H1 (cell line): ENCODE measurements around the gene CHRDL2. TPM values are rescaled to one million over a fixed set of nuclear protein-coding genes. Genes with fewer than 3 reads are reported as not detected.
A peak's percentile ranks its signal among the peaks of the same experiment; 100 is the strongest.

Experiments
- CTCF ChIA-PET: fragments of 300-600 bp; sonication (Branson Sonifier 250); formaldehyde crosslinking; loops from one replicate; lab custom pipeline; 2021; ENCODE audit not compliant: partially characterized antibody; lab: Charles Lee
- POLR2A ChIA-PET: fragments of 300-600 bp; sonication (Branson Sonifier 250); formaldehyde crosslinking; loops from one replicate; lab custom pipeline; 2021; ENCODE audit warnings: inconsistent platforms; ENCODE audit not compliant: partially characterized antibody; lab: Charles Lee
- DNase-seq, 2 experiments: peaks; one replicate each; pipeline versions ENCODE4 v3.0.0 to v3.0.0-alpha.2; 2010 to 2022; ENCODE audit warnings: low spot score in 2 of 2, low read depth in 1 of 2, mixed read lengths in 1 of 2
- FAIRE-seq: peaks from 2 replicates; lab custom pipeline; 2011; peaks lifted over from hg19 to GRCh38; lab: Jason Lieb, UNC
- H2AFZ ChIP-seq: 2 replicates; pipeline ENCODE4 v1.8.1; 2012; ENCODE audit warnings: low read length, inconsistent platforms
- H2AK5ac ChIP-seq: 2 replicates; pipeline ENCODE4 v1.6.1; 2013; ENCODE audit warnings: low read depth, low read length
- H2BK120ac ChIP-seq: replicated peaks from 2 replicates; pipeline ENCODE3; 2013; ENCODE audit warnings: low read depth, low read length, inconsistent platforms
- H2BK12ac ChIP-seq: 2 replicates; pipeline ENCODE4 v1.6.1; 2013; ENCODE audit warnings: low read depth, low read length
- H2BK15ac ChIP-seq: 2 replicates; pipeline ENCODE4 v1.6.1; 2013; ENCODE audit warnings: low read length
- H2BK20ac ChIP-seq: 2 replicates; pipeline ENCODE4 v1.6.1; 2013; ENCODE audit warnings: low read length
- H2BK5ac ChIP-seq: 2 replicates; pipeline ENCODE4 v1.6.1; 2013; ENCODE audit warnings: low read depth, low read length
- H3K14ac ChIP-seq: 2 replicates; pipeline ENCODE4 v1.6.1; 2013; ENCODE audit warnings: inconsistent platforms; ENCODE audit not compliant: insufficient read length
- H3K18ac ChIP-seq: 2 replicates; pipeline ENCODE4 v1.6.1; 2013; ENCODE audit warnings: low read length; ENCODE audit errors: extremely low read depth
- H3K23ac ChIP-seq: 2 replicates; pipeline ENCODE4 v1.6.1; 2013; ENCODE audit warnings: inconsistent platforms; ENCODE audit not compliant: insufficient read length
- H3K23me2 ChIP-seq: 2 replicates; pipeline ENCODE4 v1.6.1; 2013; ENCODE audit warnings: low read depth, low read length
- H3K27ac ChIP-seq: 2 replicates; pipeline ENCODE4 v1.6.1; 2011; ENCODE audit warnings: low read depth, low read length, inconsistent platforms
- H3K27me3 ChIP-seq, 4 experiments: replicated peaks in 1 of 4; 1 replicate in 1 of 4; 2 replicates in 3 of 4; pipeline versions ENCODE4 v1.6.1 to v1.8.1; 2011 to 2013; ENCODE audit warnings: low read length in 3 of 4, mild to moderate bottlenecking in 3 of 4, inconsistent platforms in 2 of 4, mixed read lengths in 2 of 4, moderate library complexity in 1 of 4; ENCODE audit not compliant: control insufficient read depth in 3 of 4, insufficient read depth in 3 of 4; ENCODE audit errors: extremely low read depth in 1 of 4
- H3K36me3 ChIP-seq, 4 experiments: 2 replicates each; pipeline versions ENCODE4 v1.6.1 to v1.8.1; 2011 to 2013; ENCODE audit warnings: mild to moderate bottlenecking in 4 of 4, low read length in 3 of 4, moderate library complexity in 2 of 4, control low read depth in 1 of 4, inconsistent platforms in 1 of 4; ENCODE audit not compliant: insufficient read depth in 4 of 4, control insufficient read depth in 2 of 4
- H3K4ac ChIP-seq: replicated peaks from 2 replicates; pipeline ENCODE3; 2013; ENCODE audit warnings: low read length, low read depth, mixed read lengths, inconsistent platforms; ENCODE audit not compliant: insufficient read length
- H3K4me1 ChIP-seq, 4 experiments: replicated peaks in 1 of 4; 1 replicate in 1 of 4; 2 replicates in 3 of 4; pipeline versions ENCODE4 v1.6.1 to v1.8.1; 2011 to 2013; ENCODE audit warnings: low read length in 3 of 4, inconsistent platforms in 2 of 4, mixed read lengths in 1 of 4; ENCODE audit not compliant: insufficient read depth in 4 of 4, control insufficient read depth in 3 of 4
- H3K4me2 ChIP-seq, 2 experiments: 2 replicates each; pipeline versions ENCODE4 v1.6.1 to v1.8.1; 2011 to 2013; ENCODE audit warnings: low read depth in 2 of 2, low read length in 2 of 2, control low read depth in 1 of 2, inconsistent platforms in 1 of 2, mild to moderate bottlenecking in 1 of 2; ENCODE audit not compliant: insufficient read depth in 1 of 2
- H3K4me3 ChIP-seq, 4 experiments: fragments of 200-600, 300-600 bp in 1 of 4; sonication (generic), shearing (Covaris generic), sonication (Bioruptor Twin) in 1 of 4; 2 replicates each; pipeline versions ENCODE4 v1.5.1 to v1.8.1; 2011 to 2016; ENCODE audit warnings: low read length in 4 of 4, low read depth in 3 of 4, control low read depth in 2 of 4, inconsistent platforms in 2 of 4, mild to moderate bottlenecking in 2 of 4, mixed read lengths in 1 of 4, moderate library complexity in 1 of 4; ENCODE audit not compliant: insufficient read depth in 2 of 4; ENCODE audit errors: extremely low read depth in 1 of 4
- H3K56ac ChIP-seq: replicated peaks from 2 replicates; pipeline ENCODE3; 2013; ENCODE audit warnings: low read depth, mild to moderate bottlenecking, mixed read lengths, low read length, inconsistent platforms; ENCODE audit not compliant: insufficient read length
- H3K79me1 ChIP-seq: 2 replicates; pipeline ENCODE4 v1.6.1; 2013; ENCODE audit warnings: low read depth, low read length, control low read depth
- H3K79me2 ChIP-seq, 2 experiments: 2 replicates each; pipeline versions ENCODE4 v1.6.1 to v1.8.1; 2012 to 2013; ENCODE audit warnings: low read length in 2 of 2, mild to moderate bottlenecking in 2 of 2, inconsistent platforms in 1 of 2; ENCODE audit not compliant: insufficient read depth in 2 of 2, control insufficient read depth in 1 of 2
- H3K9ac ChIP-seq, 4 experiments: replicated peaks in 1 of 4; 1 replicate in 1 of 4; 2 replicates in 3 of 4; pipeline versions ENCODE4 v1.6.1 to v1.8.1; 2011 to 2013; ENCODE audit warnings: low read depth in 3 of 4, low read length in 3 of 4, control low read depth in 2 of 4, mild to moderate bottlenecking in 2 of 4, moderate library complexity in 2 of 4, inconsistent platforms in 1 of 4; ENCODE audit errors: extremely low read depth in 1 of 4
- H3K9me3 ChIP-seq, 2 experiments: 2 replicates each; pipeline versions ENCODE4 v1.6.1 to v1.8.1; 2012 to 2013; ENCODE audit warnings: mild to moderate bottlenecking in 2 of 2, moderate library complexity in 2 of 2, control low read depth in 1 of 2, inconsistent platforms in 1 of 2, low read depth in 1 of 2, low read length in 1 of 2, mixed read lengths in 1 of 2; ENCODE audit not compliant: insufficient read depth in 2 of 2
- H4K20me1 ChIP-seq, 2 experiments: replicated peaks in 1 of 2; 2 replicates each; pipeline versions ENCODE3 to v1.8.1; 2011 to 2013; ENCODE audit warnings: inconsistent platforms in 2 of 2, low read length in 2 of 2, mild to moderate bottlenecking in 1 of 2; ENCODE audit not compliant: insufficient read depth in 2 of 2, control insufficient read depth in 1 of 2
- H4K5ac ChIP-seq: 2 replicates; pipeline ENCODE4 v1.6.1; 2013; ENCODE audit warnings: low read length, low read depth, mixed read lengths, inconsistent platforms; ENCODE audit not compliant: insufficient read length
- H4K8ac ChIP-seq: 2 replicates; pipeline ENCODE4 v1.8.0; 2013; ENCODE audit warnings: mild to moderate bottlenecking, moderate library complexity, low read length, inconsistent platforms; ENCODE audit not compliant: insufficient read depth; ENCODE audit errors: extremely low read depth
- H4K91ac ChIP-seq: replicated peaks from 2 replicates; pipeline ENCODE3; 2013; ENCODE audit warnings: low read length, mixed read lengths, inconsistent platforms; ENCODE audit not compliant: insufficient read length
- BRCA1 ChIP-seq: IDR thresholded peaks from 2 replicates; pipeline ENCODE4 v1.6.1; 2012; ENCODE audit warnings: low read depth, low read length, improper control_type of control experiment
- CBX5 ChIP-seq: fragments of 300-800, 300-1000 bp; sonication (generic); IDR thresholded peaks from 2 replicates; pipeline ENCODE4 v1.7.1; 2016; ENCODE audit warnings: antibody characterized with exemption, low read length, low read depth
- CHD2 ChIP-seq: IDR thresholded peaks from 2 replicates; pipeline ENCODE4 v1.6.1; 2012; ENCODE audit warnings: low read length, improper control_type of control experiment
- KDM4A ChIP-seq: IDR thresholded peaks from one replicate; pipeline ENCODE4 v1.7.1; 2012; ENCODE audit warnings: low read depth, mild to moderate bottlenecking, moderate library complexity, low read length, inconsistent platforms; ENCODE audit not compliant: severe bottlenecking
- MAX ChIP-seq: IDR thresholded peaks from 2 replicates; pipeline ENCODE4 v1.6.1; 2012; ENCODE audit warnings: inconsistent platforms
- PHF8 ChIP-seq: fragments of 200-600 bp; sonication (generic); conservative IDR thresholded peaks from 2 replicates; pipeline ENCODE4 v1.7.1; 2012; ENCODE audit warnings: low read depth, mild to moderate bottlenecking, inconsistent platforms, low read length, moderate library complexity
- SIN3A ChIP-seq, 2 experiments: IDR thresholded peaks in 1 of 2; conservative IDR thresholded peaks in 1 of 2; 2 replicates each; pipeline ENCODE4 v1.6.1; 2011 to 2012; ENCODE audit warnings: low read length in 2 of 2, improper control_type of control experiment in 1 of 2, low read depth in 1 of 2, mild to moderate bottlenecking in 1 of 2
- WGBS, 2 experiments: shearing (Covaris generic) in 1 of 2; methylation state at CpG; one replicate each; pipeline versions ENCODE4 v1.1.6 to v1.1.7; 2013 to 2015; ENCODE audit warnings: low lambda C conversion rate in 2 of 2, mixed read lengths in 2 of 2, inconsistent platforms in 1 of 2, low coverage in 1 of 2, missing lambda C conversion rate in 1 of 2; ENCODE audit not compliant: insufficient replicate concordance in 2 of 2, insufficient coverage in 1 of 2, insufficient read length in 1 of 2; ENCODE audit errors: extremely low coverage in 1 of 2, missing lambda C conversion rate in 1 of 2; 5-methylcytosine and 5-hydroxymethylcytosine counted together
- polyA plus RNA-seq, 7 experiments: library from polyadenylated mRNA; depleted of rRNA in 3 of 7; stranded (reverse) in 5 of 7; unstranded in 2 of 7; fragments of >200 nt in 5 of 7; fragments of 200-250 nt in 2 of 7; gene quantifications; 1 replicate in 5 of 7; 2 replicates in 1 of 7; 4 replicates in 1 of 7; pipeline versions ENCODE4 v1.2.1 to v1.2.3, GENCODE V29; 2011 to 2013; ENCODE audit warnings: missing spikeins in 2 of 7, mixed read lengths in 2 of 7
- total RNA-seq: library from RNA; stranded (reverse); fragmentation: NEBNext Ultra II Directional; extraction: Animal tissue kit (Norgen Biotek cat#: 25700); gene quantifications from 2 replicates; pipeline ENCODE4 v1.2.1, GENCODE V29; 2021
- TF ChIP-seq, protein P1 (sequence below): IDR thresholded peaks from 2 replicates; pipeline ENCODE4 v1.6.1; 2012; ENCODE audit warnings: inconsistent platforms

CHRDL2 gene
- total and polyA plus RNA-seq, 2 of the 8 experiments (the other 6 are each of a cell fraction or from before 2014, with no cell fraction given) = 0.26 to 0.48 TPM

DNA sequence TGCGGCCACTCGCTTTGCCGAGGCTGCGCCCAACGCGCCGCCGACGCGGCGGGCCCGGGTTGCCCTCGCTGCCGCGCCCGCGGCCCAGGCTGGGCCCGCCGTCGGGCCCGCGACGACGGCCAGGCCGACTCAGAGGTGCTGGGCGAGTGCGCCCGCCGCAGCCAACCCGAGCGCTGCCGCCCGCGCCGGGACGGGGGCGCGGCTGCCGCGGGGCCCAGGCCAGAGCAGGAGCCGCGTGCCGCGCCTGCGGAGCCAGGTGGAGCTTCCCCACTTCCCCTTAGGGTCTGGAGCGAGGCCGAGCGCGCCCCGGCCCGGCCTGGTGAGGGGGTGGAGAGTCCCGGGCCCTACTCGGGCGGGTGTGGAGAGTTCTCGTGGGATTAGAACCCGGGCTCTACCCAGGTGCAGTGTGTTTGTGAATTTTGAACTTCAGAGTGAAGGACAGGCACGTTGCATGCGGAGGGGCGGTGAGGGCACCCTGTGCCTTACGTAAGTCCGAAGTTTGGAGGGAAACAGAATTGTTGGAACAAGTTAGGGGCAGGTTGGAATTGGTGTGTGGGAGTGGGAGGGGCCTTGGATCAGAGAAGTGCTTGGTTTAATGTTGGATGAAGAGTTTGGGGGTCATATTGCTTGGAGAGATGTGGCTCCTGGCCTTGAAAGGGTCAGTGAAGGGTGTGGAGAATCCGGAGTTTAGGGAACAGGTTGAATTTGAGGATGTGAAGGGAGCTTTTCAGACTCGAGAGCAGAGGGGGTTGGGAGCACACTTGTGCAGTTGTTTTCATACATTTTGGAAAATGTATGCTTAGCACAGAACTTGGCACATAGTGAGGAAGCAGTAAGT lies 18.1 kb upstream of the CHRDL2 start:
- peak overlapping the region; percentile 69; the same call in 1 of the 2 replicates for H2BK5ac ChIP-seq
- WGBS, 2 experiments = 4% methylated on average over 55 of the region's 63 CpGs; no CpG with 5 or more reads in 1 of the 2 experiments
- no peaks in the 10 kb centered on the region; a peak in 1 of 4 replicates for H3K9me3 ChIP-seq
- H3K18ac ChIP-seq = no peak overlapping the region
- no peak for FAIRE-seq
- H3K27me3 ChIP-seq = peaks cover 0 to 2% (median 0%) of the 10 kb centered on the region in 4 experiments; a peak in 1 of 7 replicates
- peaks cover 9% of the 10 kb centered on the region; the same call in 1 of the 2 replicates for H3K23me2 ChIP-seq
- H4K91ac ChIP-seq = no peak overlapping the region
- H3K79me2 ChIP-seq = peaks cover 0 to 41% of the 10 kb centered on the region in 2 experiments; a peak in 2 of 4 replicates
- TF ChIP-seq KDM4A (peak; percentile 60), PHF8 (peak; percentile 31; the same call in 1 of the 2 replicates), CBX5 (no peak), BRCA1 (no peak), SIN3A (conservative IDR thresholded peaks at IDR 0.05 in 1 of 2, IDR thresholded peaks at IDR 0.05 in 1 of 2; ENCODE audit: low read depth in 1 of 2, low read length in 2 of 2) (peak in 1 of 2 experiments; percentile 16; a peak in 1 of 4 replicates), MAX (peak; percentile 95), CHD2 (0 out of 2 replicates have a peak, but pooled peaks have one; percentile 34)
- TF ChIP-seq, protein P1, sequence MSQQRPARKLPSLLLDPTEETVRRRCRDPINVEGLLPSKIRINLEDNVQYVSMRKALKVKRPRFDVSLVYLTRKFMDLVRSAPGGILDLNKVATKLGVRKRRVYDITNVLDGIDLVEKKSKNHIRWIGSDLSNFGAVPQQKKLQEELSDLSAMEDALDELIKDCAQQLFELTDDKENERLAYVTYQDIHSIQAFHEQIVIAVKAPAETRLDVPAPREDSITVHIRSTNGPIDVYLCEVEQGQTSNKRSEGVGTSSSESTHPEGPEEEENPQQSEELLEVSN = peak; percentile 93
- TF ChIP-seq, all 59 proteins: peak for 6
- Histone ChIP-seq H3K4me3 (peak overlapping the region; percentile 50 to 77 (median 59)), H2BK20ac (no peak overlapping the region), H3K79me1 (peaks cover 5% of the 10 kb centered on the region), H2AK5ac (peak overlapping the region; percentile 33), H3K27ac (peak overlapping the region; percentile 55; the same call in 1 of the 2 replicates), H3K36me3 (no peaks in the 10 kb centered on the region), H4K20me1 (no peaks in the 10 kb centered on the region), H4K5ac (no peak overlapping the region), H2BK12ac (peak overlapping the region; percentile 44), H3K14ac (no peak overlapping the region), H2AFZ (peak overlapping the region; percentile 10; the same call in 1 of the 2 replicates), H4K8ac (peak overlapping the region; percentile 95; the same call in 1 of the 2 replicates), H2BK120ac (no peak overlapping the region), H3K23ac (no peak overlapping the region), H3K4me2 (peak overlapping the region; percentile 82 to 95), H3K4me1 (peaks cover 3 to 6% (median 4%) of the 10 kb centered on the region in 4 experiments; a peak in 5 of 7 replicates), H3K4ac (no peak overlapping the region), H3K56ac (no peak overlapping the region), H3K9ac (peak overlapping the region; percentile 68 to 96 (median 82)), H2BK15ac (no peak overlapping the region)
- CTCF ChIA-PET = interaction anchor here (0.9 to 3.5 kb wide), 3 partner anchors 10 to 47 kb away, joined by 3 to 14 read pairs (median 3); no protein-coding TSS in a partner anchor
- DNase-seq = peak in 1 of 2 experiments; percentile 73
- POLR2A ChIA-PET = interaction anchor here (0.7 to 3.3 kb wide), 6 partner anchors 10 to 65 kb away, joined by 3 to 13 read pairs (median 4); partner anchors contain the start of gene CHRDL2
